Naive B cell (primary cell): ENCODE measurements around the gene GORAB. TPM values are rescaled to one million over a fixed set of nuclear protein-coding genes. Genes with fewer than 3 reads are reported as not detected.

Experiments
- polyA plus RNA-seq, 6 donors: library from polyadenylated mRNA; unstranded; fragments of 300-500 nt; fragmentation: Illumina TruSeq; gene quantifications; one replicate each; pipeline ENCODE4 v1.2.3, GENCODE V29; 2021; ENCODE audit warnings: low read depth in 6 of 6

The GORAB gene
- polyA plus RNA-seq, 6 donors from 2014 or later, result 3.8 to 6.1 (median 5.5) TPM

Other genes with a start within 250 kb of the GORAB start
- gene PRRX1, start 132.0 kb downstream of the GORAB start, polyA plus RNA-seq, result not detected